CD4-positive, alpha-beta memory T cell (primary cell): ENCODE measurements around the gene PXDC1. TPM values are rescaled to one million over a fixed set of nuclear protein-coding genes. Genes with fewer than 3 reads are reported as not detected.

Experiments
- CTCF ChIA-PET: fragments of 350-600 bp; sonication (Branson Sonifier 250); formaldehyde crosslinking; loops from one replicate; lab custom pipeline; 2021; ENCODE audit warnings: inconsistent platforms; ENCODE audit not compliant: partially characterized antibody; lab: Charles Lee
- POLR2A ChIA-PET: fragments of 350-600 bp; sonication (Branson Sonifier 250); formaldehyde crosslinking; loops from one replicate; lab custom pipeline; 2021; ENCODE audit not compliant: partially characterized antibody; lab: Charles Lee
- DNase-seq, 5 donors: peaks; one replicate each; pipeline versions ENCODE4 v3.0.0 to v3.0.0-alpha.2; 2020 to 2022; ENCODE audit warnings: mixed read lengths in 1 of 5
- H3K27ac ChIP-seq: one replicate; pipeline ENCODE4 v1.7.0; 2013; ENCODE audit warnings: low read depth, low read length
- H3K27me3 ChIP-seq: 2 replicates; pipeline ENCODE4 v1.7.0; 2013; ENCODE audit warnings: mild to moderate bottlenecking, low read length, moderate library complexity; ENCODE audit not compliant: insufficient read depth
- H3K36me3 ChIP-seq: 2 replicates; pipeline ENCODE4 v1.7.0; 2013; ENCODE audit warnings: mild to moderate bottlenecking, low read length, moderate library complexity; ENCODE audit not compliant: insufficient read depth
- H3K4me1 ChIP-seq: 2 replicates; pipeline ENCODE4 v1.7.0; 2013; ENCODE audit warnings: mild to moderate bottlenecking, low read length, moderate library complexity; ENCODE audit not compliant: insufficient read depth
- H3K4me3 ChIP-seq, 2 donors: one replicate each; pipeline ENCODE4 v1.7.0; 2013; ENCODE audit warnings: low read length in 2 of 2, mild to moderate bottlenecking in 1 of 2
- H3K9me3 ChIP-seq, 2 donors: one replicate each; pipeline ENCODE4 v1.7.0; 2013; ENCODE audit warnings: low read length in 2 of 2, control low read depth in 1 of 2; ENCODE audit not compliant: control insufficient read depth in 1 of 2
- H3K27ac Mint-ChIP-seq, 7 donors: one replicate each; pipeline ENCODE4 v1.8.0; 2020 to 2021; ENCODE audit warnings: mixed read lengths in 7 of 7, mild to moderate bottlenecking in 6 of 7, inconsistent platforms in 3 of 7, moderate library complexity in 3 of 7
- H3K27me3 Mint-ChIP-seq, 2 donors: one replicate each; pipeline ENCODE4 v1.8.0; 2020 to 2021; ENCODE audit warnings: mixed read lengths in 2 of 2
- H3K36me3 Mint-ChIP-seq, 2 donors: one replicate each; pipeline ENCODE4 v1.8.0; 2020 to 2021; ENCODE audit warnings: mixed read lengths in 2 of 2, inconsistent platforms in 1 of 2, mild to moderate bottlenecking in 1 of 2
- H3K4me1 Mint-ChIP-seq, 4 donors: one replicate each; pipeline ENCODE4 v1.8.0; 2020 to 2021; ENCODE audit warnings: mixed read lengths in 4 of 4, mild to moderate bottlenecking in 1 of 4
- H3K4me3 Mint-ChIP-seq, 8 donors: one replicate each; pipeline ENCODE4 v1.8.0; 2020 to 2021; ENCODE audit warnings: mixed read lengths in 8 of 8, mild to moderate bottlenecking in 7 of 8, moderate library complexity in 6 of 8, inconsistent platforms in 3 of 8
- H3K9me3 Mint-ChIP-seq, 8 donors: one replicate each; pipeline ENCODE4 v1.8.0; 2020 to 2021; ENCODE audit warnings: mixed read lengths in 8 of 8, mild to moderate bottlenecking in 5 of 8, inconsistent platforms in 3 of 8, moderate library complexity in 1 of 8
- intact Hi-C: fragments of 100-400 bp; cut with micrococcal nuclease; formaldehyde crosslinking; loops from one replicate; pipeline ENCODE4 v1.15.1; 2023
- polyA plus RNA-seq, 2 donors: library from polyadenylated mRNA; unstranded; fragments of 300-500 nt; fragmentation: Illumina TruSeq; gene quantifications; one replicate each; pipeline ENCODE4 v1.2.3, GENCODE V29; 2021
- total RNA-seq, 2 experiments: library from RNA; stranded (reverse); gene quantifications; one replicate each; pipeline ENCODE4 v1.2.3, GENCODE V29; 2021

PXDC1 gene
- total and polyA plus RNA-seq, 4 experiments from 2014 or later = 0.50 to 0.52 TPM; not detected in 2

- no peak overlapping the region for H3K4me3 Mint-ChIP-seq
- ChIA-PET POLR2A (no interaction called here), CTCF (no interaction called here)
- no peaks in the 10 kb centered on the region for H3K36me3 Mint-ChIP-seq
- peaks cover 0 to 2% (median 0%) of the 10 kb centered on the region in 8 donors for H3K9me3 Mint-ChIP-seq
- H3K27me3 ChIP-seq = no peaks in the 10 kb centered on the region
- DNase-seq = no peak
- H3K4me3 ChIP-seq = no peak overlapping the region
- H3K4me1 Mint-ChIP-seq = no peaks in the 10 kb centered on the region
- H3K27me3 Mint-ChIP-seq = peaks cover 0 to 5% of the 10 kb centered on the region in 2 donors
- intact Hi-C loops = no loop called here
- H3K36me3 ChIP-seq = no peaks in the 10 kb centered on the region
- H3K27ac ChIP-seq = no peak overlapping the region
- no peaks in the 10 kb centered on the region for H3K4me1 ChIP-seq
- H3K9me3 ChIP-seq = no peaks in the 10 kb centered on the region
- H3K27ac Mint-ChIP-seq = no peak overlapping the region
These were observed 36.2 kb downstream of the PXDC1 start for GRCh38 chr6:3715285-3715684.

GRCh38 chr6:3714768-3715167 lies 36.7 kb downstream of the PXDC1 start:
- intact Hi-C loops = no loop called here
- POLR2A ChIA-PET = no interaction called here
- no peak overlapping the region for H3K4me3 Mint-ChIP-seq
- no peak overlapping the region for H3K27ac Mint-ChIP-seq
- H3K36me3 Mint-ChIP-seq = no peaks in the 10 kb centered on the region
- no peaks in the 10 kb centered on the region for H3K4me1 Mint-ChIP-seq
- Histone ChIP-seq H3K27me3 (no peaks in the 10 kb centered on the region), H3K36me3 (no peaks in the 10 kb centered on the region), H3K9me3 (no peaks in the 10 kb centered on the region), H3K4me1 (no peaks in the 10 kb centered on the region), H3K27ac (no peak overlapping the region), H3K4me3 (no peak overlapping the region)
- H3K9me3 Mint-ChIP-seq = peaks cover 0 to 2% (median 0%) of the 10 kb centered on the region in 8 donors
- CTCF ChIA-PET = no interaction called here
- H3K27me3 Mint-ChIP-seq = peaks cover 0 to 5% of the 10 kb centered on the region in 2 donors
- DNase-seq = no peak

DNA sequence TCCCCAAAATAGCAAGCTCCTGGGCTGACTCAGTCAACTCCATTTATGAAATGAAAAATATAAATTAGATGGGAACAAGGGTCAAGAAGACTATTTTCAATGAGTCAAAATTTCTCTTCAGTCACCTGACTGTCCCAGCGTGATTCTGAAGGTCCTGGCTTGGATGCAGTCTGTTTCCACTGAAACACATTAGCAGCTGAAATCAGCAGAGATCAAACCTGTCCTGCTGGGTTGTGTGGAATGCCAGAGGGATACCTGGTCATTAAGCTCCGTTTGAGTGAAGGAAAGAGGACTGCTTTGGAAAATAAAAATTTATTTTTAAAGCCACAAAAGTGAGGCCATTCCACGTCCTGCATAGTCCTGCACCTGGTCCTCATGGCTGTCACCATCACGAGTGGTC lies 37.4 kb downstream of the PXDC1 start:
- Histone ChIP-seq H3K36me3 (no peaks in the 10 kb centered on the region), H3K27ac (no peak overlapping the region), H3K4me1 (no peaks in the 10 kb centered on the region), H3K27me3 (no peaks in the 10 kb centered on the region), H3K9me3 (no peaks in the 10 kb centered on the region), H3K4me3 (no peak overlapping the region)
- Mint-ChIP-seq H3K36me3 (no peaks in the 10 kb centered on the region), H3K4me1 (no peaks in the 10 kb centered on the region), H3K9me3 (peaks cover 0 to 2% (median 0%) of the 10 kb centered on the region in 8 donors), H3K27ac (no peak overlapping the region), H3K27me3 (peaks cover 0 to 5% of the 10 kb centered on the region in 2 donors), H3K4me3 (no peak overlapping the region)
- intact Hi-C loops = no loop called here
- CTCF ChIA-PET = no interaction called here
- POLR2A ChIA-PET = no interaction called here
- DNase-seq = no peak

GRCh38 chr6:3712827-3713665 lies 38.5 kb downstream of the PXDC1 start:
- Histone ChIP-seq H3K4me3 (no peak overlapping the region), H3K36me3 (no peaks in the 10 kb centered on the region), H3K9me3 (no peaks in the 10 kb centered on the region), H3K27ac (no peak overlapping the region), H3K27me3 (no peaks in the 10 kb centered on the region), H3K4me1 (no peaks in the 10 kb centered on the region)
- H3K9me3 Mint-ChIP-seq = peaks cover 0 to 2% (median 0%) of the 10 kb centered on the region in 8 donors
- no peak overlapping the region for H3K4me3 Mint-ChIP-seq
- H3K27ac Mint-ChIP-seq = no peak overlapping the region
- intact Hi-C loops = no loop called here
- H3K27me3 Mint-ChIP-seq = peaks cover 0 to 5% of the 10 kb centered on the region in 2 donors
- no peaks in the 10 kb centered on the region for H3K4me1 Mint-ChIP-seq
- POLR2A ChIA-PET = no interaction called here
- no peaks in the 10 kb centered on the region for H3K36me3 Mint-ChIP-seq
- DNase-seq = no peak
- CTCF ChIA-PET = interaction anchor here (0.6 kb wide), 1 partner anchor 433 kb away, joined by 3 read pairs; no protein-coding TSS in a partner anchor

GRCh38 chr6:3711776-3712175 lies 39.7 kb downstream of the PXDC1 start:
- no peak overlapping the region for H3K27ac ChIP-seq
- intact Hi-C loops = no loop called here
- peaks cover 0 to 2% (median 0%) of the 10 kb centered on the region in 8 donors for H3K9me3 Mint-ChIP-seq
- H3K27me3 ChIP-seq = no peaks in the 10 kb centered on the region
- no peaks in the 10 kb centered on the region for H3K4me1 ChIP-seq
- no peaks in the 10 kb centered on the region for H3K36me3 ChIP-seq
- no peak for DNase-seq
- H3K4me1 Mint-ChIP-seq = no peaks in the 10 kb centered on the region
- no peaks in the 10 kb centered on the region for H3K9me3 ChIP-seq
- ChIA-PET POLR2A (interaction anchor here (1.0 kb wide), 1 partner anchor 47 kb away, joined by 3 read pairs; no protein-coding TSS in a partner anchor), CTCF (no interaction called here)
- no peak overlapping the region for H3K4me3 ChIP-seq
- H3K27ac Mint-ChIP-seq = no peak overlapping the region
- H3K27me3 Mint-ChIP-seq = peaks cover 0 to 2% of the 10 kb centered on the region in 2 donors
- H3K36me3 Mint-ChIP-seq = no peaks in the 10 kb centered on the region
- no peak overlapping the region for H3K4me3 Mint-ChIP-seq

GRCh38 chr6:3710403-3710802 lies 41.1 kb downstream of the PXDC1 start:
- no peaks in the 10 kb centered on the region for H3K4me1 ChIP-seq
- H3K27me3 ChIP-seq = no peaks in the 10 kb centered on the region
- H3K9me3 Mint-ChIP-seq = peaks cover 0 to 2% (median 0%) of the 10 kb centered on the region in 8 donors
- DNase-seq = no peak
- H3K36me3 Mint-ChIP-seq = no peaks in the 10 kb centered on the region
- H3K4me1 Mint-ChIP-seq = no peaks in the 10 kb centered on the region
- no peaks in the 10 kb centered on the region for H3K36me3 ChIP-seq
- H3K27ac ChIP-seq = no peak overlapping the region
- intact Hi-C loops = no loop called here
- ChIA-PET POLR2A (no interaction called here), CTCF (no interaction called here)
- H3K4me3 Mint-ChIP-seq = no peak overlapping the region
- H3K9me3 ChIP-seq = no peaks in the 10 kb centered on the region
- H3K27me3 Mint-ChIP-seq = peaks cover 0 to 3% of the 10 kb centered on the region in 2 donors
- H3K4me3 ChIP-seq = no peak overlapping the region
- H3K27ac Mint-ChIP-seq = no peak overlapping the region

DNA sequence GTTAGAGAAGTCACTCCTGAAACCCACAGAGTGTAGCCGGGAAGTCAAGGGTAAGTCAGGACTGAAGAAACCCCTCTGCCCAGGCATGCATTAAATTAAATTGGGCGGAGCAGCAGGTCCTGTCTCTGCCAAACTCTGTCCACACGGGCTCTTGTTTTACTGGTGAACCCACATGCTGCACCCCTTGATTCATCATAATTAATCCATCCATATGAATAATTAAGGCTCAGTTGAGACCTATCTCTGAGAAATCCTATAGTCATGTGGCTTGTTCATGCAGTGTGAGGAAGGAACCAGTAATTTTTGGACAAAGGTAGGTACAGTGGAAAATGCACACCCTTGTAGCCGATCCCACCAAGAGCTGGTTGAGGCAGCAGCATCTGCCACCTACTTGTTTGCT lies 43.0 kb downstream of the PXDC1 start:
- Mint-ChIP-seq H3K4me3 (no peak overlapping the region), H3K36me3 (no peaks in the 10 kb centered on the region), H3K9me3 (peaks cover 0 to 5% (median 0%) of the 10 kb centered on the region in 8 donors), H3K4me1 (no peaks in the 10 kb centered on the region), H3K27ac (no peak overlapping the region), H3K27me3 (peaks cover 6 to 12% of the 10 kb centered on the region in 2 donors)
- H3K27ac ChIP-seq = no peak overlapping the region
- intact Hi-C loops = no loop called here
- H3K27me3 ChIP-seq = no peaks in the 10 kb centered on the region
- no peaks in the 10 kb centered on the region for H3K9me3 ChIP-seq
- DNase-seq = no peak
- H3K4me1 ChIP-seq = no peaks in the 10 kb centered on the region
- no peaks in the 10 kb centered on the region for H3K36me3 ChIP-seq
- CTCF ChIA-PET = no interaction called here
- no peak overlapping the region for H3K4me3 ChIP-seq
- POLR2A ChIA-PET = no interaction called here
